Mammary epithelial cell (primary cell): ENCODE measurements around the gene DSCAM.

Experiments used
- EZH2 ChIP-seq: IDR thresholded peaks from 2 replicates; pipeline ENCODE4 v1.6.1; 2012; ENCODE audit warnings: low read length, inconsistent platforms, borderline replicate concordance
- TF ChIP-seq, protein P1 (sequence below), 2 donors: IDR thresholded peaks in 1 of 2; conservative IDR thresholded peaks in 1 of 2; 2 replicates each; pipeline ENCODE4 v1.5.1; 2011 to 2012; ENCODE audit warnings: inconsistent platforms in 2 of 2, low read length in 2 of 2, mild to moderate bottlenecking in 2 of 2, control low read depth in 1 of 2, low read depth in 1 of 2; ENCODE audit not compliant: insufficient read depth in 1 of 2; ENCODE audit errors: extremely low read depth in 1 of 2

DNA sequence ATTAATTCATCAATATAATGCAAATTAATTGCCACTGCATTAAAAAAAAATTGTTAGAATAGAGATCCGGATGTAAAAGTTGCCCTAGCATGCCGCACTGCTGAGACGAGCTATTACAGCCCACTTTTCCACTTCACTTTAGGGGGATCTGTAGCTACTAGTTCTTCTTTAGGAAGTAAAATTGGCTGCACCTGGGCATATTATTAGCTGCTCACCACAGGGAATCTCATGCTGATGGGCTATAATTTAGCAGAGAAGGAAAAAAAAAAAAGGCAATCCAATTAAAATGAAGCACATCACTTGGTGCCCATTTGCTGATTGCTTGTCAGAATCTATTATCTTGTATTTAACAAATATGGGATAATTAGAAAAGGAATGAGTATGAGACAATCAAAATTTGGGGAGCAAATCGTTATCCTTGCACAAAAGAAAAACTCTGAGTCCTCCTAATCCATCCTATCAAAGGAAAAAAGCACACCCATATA is 233.4 kb downstream of the DSCAM start:
- TF ChIP-seq, protein P1, sequence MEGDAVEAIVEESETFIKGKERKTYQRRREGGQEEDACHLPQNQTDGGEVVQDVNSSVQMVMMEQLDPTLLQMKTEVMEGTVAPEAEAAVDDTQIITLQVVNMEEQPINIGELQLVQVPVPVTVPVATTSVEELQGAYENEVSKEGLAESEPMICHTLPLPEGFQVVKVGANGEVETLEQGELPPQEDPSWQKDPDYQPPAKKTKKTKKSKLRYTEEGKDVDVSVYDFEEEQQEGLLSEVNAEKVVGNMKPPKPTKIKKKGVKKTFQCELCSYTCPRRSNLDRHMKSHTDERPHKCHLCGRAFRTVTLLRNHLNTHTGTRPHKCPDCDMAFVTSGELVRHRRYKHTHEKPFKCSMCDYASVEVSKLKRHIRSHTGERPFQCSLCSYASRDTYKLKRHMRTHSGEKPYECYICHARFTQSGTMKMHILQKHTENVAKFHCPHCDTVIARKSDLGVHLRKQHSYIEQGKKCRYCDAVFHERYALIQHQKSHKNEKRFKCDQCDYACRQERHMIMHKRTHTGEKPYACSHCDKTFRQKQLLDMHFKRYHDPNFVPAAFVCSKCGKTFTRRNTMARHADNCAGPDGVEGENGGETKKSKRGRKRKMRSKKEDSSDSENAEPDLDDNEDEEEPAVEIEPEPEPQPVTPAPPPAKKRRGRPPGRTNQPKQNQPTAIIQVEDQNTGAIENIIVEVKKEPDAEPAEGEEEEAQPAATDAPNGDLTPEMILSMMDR (conservative IDR thresholded peaks at IDR 0.05 in 1 of 2, IDR thresholded peaks at IDR 0.05 in 1 of 2; ENCODE audit: extremely low read depth in 1 of 2, insufficient read depth in 1 of 2, low read depth in 1 of 2, low read length in 2 of 2): no peak
- TF ChIP-seq EZH2: no peak
